ENCODE results near the gene LRRC74A.

LRRC74A gene
- 0 reads per million in 3 donors for total RNA-seq

DNA sequence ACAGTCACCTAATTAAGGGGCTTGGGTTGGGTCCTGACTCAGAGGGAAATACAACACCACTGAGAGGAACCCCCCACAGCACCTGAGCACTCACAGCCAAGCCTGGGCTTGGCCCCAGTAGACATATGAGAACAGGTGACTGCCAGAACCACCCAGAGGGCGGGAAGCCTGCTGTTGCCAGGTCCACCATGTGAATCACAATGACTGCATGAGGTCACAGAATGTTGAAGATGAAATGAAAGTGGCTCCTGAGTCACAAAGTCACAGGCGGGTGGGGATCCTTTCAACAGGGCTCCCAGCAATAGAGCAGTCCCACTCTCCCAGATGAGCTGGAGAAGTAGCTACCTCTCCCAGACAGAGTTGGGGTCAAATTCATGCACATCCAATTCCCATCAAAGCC lies at the start of gene LRRC74A:
LRRC74A (plus strand) TSS at position 287 of the 400 bp plus-strand sequence. CDS start 290 bp downstream, outside the sequence.
- no peaks in the 10 kb centered on the region for H3K9me3 ChIP-seq (ENCODE audit: control insufficient read depth, low read length)
- H3K36me3 ChIP-seq (ENCODE audit: control insufficient read depth, insufficient read depth, low read length), result no peaks in the 10 kb centered on the region
- no peaks in the 10 kb centered on the region for H3K4me1 ChIP-seq (ENCODE audit: control insufficient read depth, insufficient read depth, low read length, poor library complexity, severe bottlenecking)
- no peak within 1 kb of the TSS for H3K4me3 ChIP-seq (ENCODE audit: insufficient read depth, low read depth, low read length, poor library complexity, severe bottlenecking)
- DNase-seq, result no peak
- no peak within 1 kb of the TSS for H3K27ac ChIP-seq (ENCODE audit: insufficient read depth, low read length, poor library complexity, severe bottlenecking)
- H3K27me3 ChIP-seq (replicated peaks; ENCODE audit: control insufficient read depth, insufficient read depth, low read length, poor library complexity, severe bottlenecking), result no peaks in the 10 kb centered on the region

DNA sequence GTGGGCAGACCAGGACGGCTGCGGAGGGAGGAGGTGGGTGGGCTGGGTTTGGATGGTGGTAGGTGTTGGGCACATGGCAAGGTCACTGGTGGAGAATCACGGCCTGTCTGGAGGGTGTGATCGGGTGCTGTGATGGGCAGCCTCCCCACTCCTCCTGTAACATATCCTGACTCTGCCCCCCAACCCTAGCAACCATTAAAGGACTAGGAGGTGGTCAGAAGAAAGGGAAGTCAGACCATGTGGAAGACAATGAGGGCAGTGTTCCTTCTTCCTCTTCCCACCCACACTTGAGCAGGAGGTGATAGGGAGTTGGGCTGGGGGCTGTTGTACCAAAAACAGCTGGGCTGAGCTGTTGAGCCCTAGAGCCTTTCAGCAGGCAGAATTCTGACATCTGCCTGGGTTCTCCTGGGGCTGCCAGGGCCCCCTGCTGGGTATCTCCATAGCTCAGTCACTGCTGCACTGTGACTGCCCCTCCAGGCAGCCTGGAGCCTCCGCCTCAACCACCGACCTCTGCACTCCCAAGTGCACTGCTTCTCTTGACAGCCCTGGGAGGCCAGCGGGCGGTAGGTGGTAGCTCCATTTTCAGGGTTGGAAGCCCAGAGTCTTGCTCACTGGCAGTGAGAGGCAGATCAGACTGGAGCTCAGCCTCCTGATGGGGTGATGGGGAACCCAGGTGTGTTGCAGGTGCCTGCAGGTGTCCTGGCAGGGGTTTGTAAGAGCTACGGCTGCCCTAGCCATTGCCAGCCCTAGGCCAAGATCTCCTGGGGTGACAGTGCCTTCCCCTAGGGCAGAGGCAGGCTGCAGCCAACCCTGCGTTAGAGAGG lies 49.6 kb upstream of the LRRC74A start:
- DNase-seq, result no peak
- H3K4me3 ChIP-seq (ENCODE audit: insufficient read depth, low read depth, low read length, poor library complexity, severe bottlenecking), result no peak overlapping the region

DNA sequence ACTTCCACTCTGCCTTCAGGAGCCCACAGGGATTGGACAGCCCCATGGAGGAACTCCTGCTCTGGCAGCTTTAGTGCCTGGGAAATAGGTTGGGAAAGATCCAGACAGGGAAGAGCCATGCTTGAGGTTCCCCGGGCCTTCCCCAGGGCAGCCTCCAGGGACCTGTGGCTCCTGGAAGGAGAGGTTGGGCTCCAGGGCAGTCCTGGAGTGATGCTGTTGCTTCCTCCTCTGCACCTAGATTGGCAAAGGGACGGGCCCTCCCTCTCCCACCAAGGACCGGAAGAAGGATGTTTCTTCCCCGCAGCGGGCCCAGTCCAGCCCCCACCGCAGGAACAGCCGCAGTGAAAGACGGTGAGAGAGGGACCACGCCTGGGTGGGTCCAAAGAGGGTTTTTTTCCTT lies 48.5 kb upstream of the LRRC74A start:
- no peak overlapping the region for H3K27ac ChIP-seq (ENCODE audit: insufficient read depth, low read length, poor library complexity, severe bottlenecking)
- DNase-seq, result no peak
- peaks cover 7% of the 10 kb centered on the region for H3K36me3 ChIP-seq (ENCODE audit: control insufficient read depth, insufficient read depth, low read length)
- no peak overlapping the region for H3K4me3 ChIP-seq (ENCODE audit: insufficient read depth, low read depth, low read length, poor library complexity, severe bottlenecking)
- H3K9me3 ChIP-seq (ENCODE audit: control insufficient read depth, low read length), result no peaks in the 10 kb centered on the region
- H3K27me3 ChIP-seq (replicated peaks; ENCODE audit: control insufficient read depth, insufficient read depth, low read length, poor library complexity, severe bottlenecking), result no peaks in the 10 kb centered on the region
- no peaks in the 10 kb centered on the region for H3K4me1 ChIP-seq (ENCODE audit: control insufficient read depth, insufficient read depth, low read length, poor library complexity, severe bottlenecking)

More for the DNA sequence above, 49.6 kb upstream of the LRRC74A start:
- Histone ChIP-seq H3K4me1 (ENCODE audit: control insufficient read depth, insufficient read depth, low read length, poor library complexity, severe bottlenecking) (no peaks in the 10 kb centered on the region), H3K9me3 (ENCODE audit: control insufficient read depth, low read length) (no peaks in the 10 kb centered on the region), H3K27me3 (replicated peaks; ENCODE audit: control insufficient read depth, insufficient read depth, low read length, poor library complexity, severe bottlenecking) (no peaks in the 10 kb centered on the region), H3K27ac (ENCODE audit: insufficient read depth, low read length, poor library complexity, severe bottlenecking) (no peak overlapping the region), H3K36me3 (ENCODE audit: control insufficient read depth, insufficient read depth, low read length) (no peaks in the 10 kb centered on the region)

DNA sequence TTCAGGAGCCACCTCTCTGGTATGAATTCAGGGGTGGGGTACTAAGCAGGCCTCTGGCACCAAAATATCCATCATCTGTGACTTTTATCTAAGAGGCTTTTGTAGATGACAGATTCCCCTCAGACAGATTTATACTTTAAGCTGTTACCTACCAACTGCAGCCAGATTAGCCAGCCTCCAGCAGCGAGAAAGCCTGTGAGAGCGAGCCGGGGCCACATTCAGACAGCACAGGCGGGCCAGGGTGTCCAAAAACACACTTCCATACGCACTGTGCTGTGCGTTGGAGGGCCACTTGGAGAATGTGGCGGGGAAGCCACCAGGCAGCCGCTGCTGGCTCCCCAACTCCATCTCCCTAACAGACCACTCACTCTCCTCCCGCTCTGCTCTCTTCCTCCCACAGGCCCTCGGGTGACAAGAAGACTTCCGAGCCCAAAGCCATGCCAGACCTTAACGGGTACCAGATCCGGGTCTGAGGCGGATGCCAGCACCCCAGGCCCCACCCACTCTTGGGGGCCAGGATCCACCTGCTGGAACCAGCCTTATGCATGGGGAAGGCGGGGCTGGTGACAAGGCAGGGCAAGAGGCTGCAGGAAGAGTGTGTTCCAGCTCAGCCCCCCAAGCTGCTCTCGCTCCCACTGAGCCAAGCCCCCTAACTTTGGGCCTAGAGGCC lies 47.5 kb upstream of the LRRC74A start:
- no peak overlapping the region for H3K27ac ChIP-seq (ENCODE audit: insufficient read depth, low read length, poor library complexity, severe bottlenecking)
- H3K9me3 ChIP-seq (ENCODE audit: control insufficient read depth, low read length), result no peaks in the 10 kb centered on the region
- DNase-seq, result no peak
- H3K4me3 ChIP-seq (ENCODE audit: insufficient read depth, low read depth, low read length, poor library complexity, severe bottlenecking), result no peak overlapping the region
- no peaks in the 10 kb centered on the region for H3K4me1 ChIP-seq (ENCODE audit: control insufficient read depth, insufficient read depth, low read length, poor library complexity, severe bottlenecking)
- no peaks in the 10 kb centered on the region for H3K27me3 ChIP-seq (replicated peaks; ENCODE audit: control insufficient read depth, insufficient read depth, low read length, poor library complexity, severe bottlenecking)
- H3K36me3 ChIP-seq (ENCODE audit: control insufficient read depth, insufficient read depth, low read length), result peaks cover 7% of the 10 kb centered on the region

DNA sequence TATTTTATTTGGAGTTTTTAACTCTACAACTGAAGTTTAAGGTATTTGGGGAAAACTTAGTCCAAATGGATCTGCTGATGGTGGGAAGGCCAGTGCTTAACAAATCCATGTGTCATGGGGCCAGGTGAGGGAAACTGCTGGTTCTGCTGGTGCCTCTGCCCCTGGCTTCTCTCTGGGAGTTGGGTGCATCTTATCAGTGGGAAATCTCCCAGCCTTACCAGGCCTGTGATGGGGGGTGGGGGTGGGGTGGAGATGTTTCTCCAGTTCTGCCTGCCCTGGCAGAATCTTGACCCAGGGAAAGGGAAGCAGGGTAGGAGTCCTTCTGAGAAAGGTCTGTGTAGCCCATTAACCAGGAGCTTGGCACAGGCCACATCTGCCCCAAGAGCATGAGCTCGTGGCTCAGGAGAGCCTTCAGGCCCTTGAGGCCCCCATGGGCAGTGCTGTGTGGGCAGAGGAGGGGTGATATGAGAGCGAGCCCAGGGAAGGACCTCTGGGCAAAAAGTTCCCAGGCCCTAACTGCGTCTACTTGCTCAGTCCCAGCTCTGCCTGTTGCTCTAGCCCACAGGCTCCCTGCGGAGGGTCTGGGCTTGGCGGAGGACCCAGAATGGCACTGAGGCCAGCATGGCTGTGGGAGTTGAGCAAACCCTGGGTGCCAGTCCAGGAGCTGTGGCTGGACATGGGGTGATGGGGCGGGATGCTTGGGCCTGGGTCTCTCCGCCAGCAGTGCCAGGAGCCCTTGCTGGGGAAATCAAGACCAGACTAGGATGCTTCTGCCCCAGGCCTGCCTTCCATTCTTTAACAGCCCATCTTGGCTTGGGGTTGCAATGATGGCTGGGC lies 46.8 kb upstream of the LRRC74A start:
- Histone ChIP-seq H3K27me3 (replicated peaks; ENCODE audit: control insufficient read depth, insufficient read depth, low read length, poor library complexity, severe bottlenecking) (no peaks in the 10 kb centered on the region), H3K4me3 (ENCODE audit: insufficient read depth, low read depth, low read length, poor library complexity, severe bottlenecking) (no peak overlapping the region), H3K27ac (ENCODE audit: insufficient read depth, low read length, poor library complexity, severe bottlenecking) (no peak overlapping the region), H3K9me3 (ENCODE audit: control insufficient read depth, low read length) (no peaks in the 10 kb centered on the region), H3K4me1 (ENCODE audit: control insufficient read depth, insufficient read depth, low read length, poor library complexity, severe bottlenecking) (no peaks in the 10 kb centered on the region), H3K36me3 (ENCODE audit: control insufficient read depth, insufficient read depth, low read length) (peaks cover 7% of the 10 kb centered on the region)
- DNase-seq, result no peak

DNA sequence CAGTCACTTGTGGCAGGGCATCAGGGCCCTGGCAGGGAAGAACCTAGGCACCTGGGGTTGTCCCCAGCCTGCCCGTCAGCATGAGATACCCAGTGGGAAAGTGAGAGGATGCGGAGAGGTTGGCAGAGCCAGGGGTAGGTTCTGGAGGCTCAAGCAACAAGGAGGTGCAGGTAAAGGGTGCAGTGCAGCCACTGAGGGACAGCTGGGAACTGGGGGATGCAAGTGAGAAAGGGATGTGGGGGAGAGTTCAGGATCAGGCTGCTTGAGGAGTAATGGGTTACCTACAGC lies 46.2 kb upstream of the LRRC74A start:
- Histone ChIP-seq H3K4me3 (ENCODE audit: insufficient read depth, low read depth, low read length, poor library complexity, severe bottlenecking) (no peak overlapping the region), H3K27ac (ENCODE audit: insufficient read depth, low read length, poor library complexity, severe bottlenecking) (no peak overlapping the region), H3K27me3 (replicated peaks; ENCODE audit: control insufficient read depth, insufficient read depth, low read length, poor library complexity, severe bottlenecking) (no peaks in the 10 kb centered on the region), H3K9me3 (ENCODE audit: control insufficient read depth, low read length) (no peaks in the 10 kb centered on the region), H3K4me1 (ENCODE audit: control insufficient read depth, insufficient read depth, low read length, poor library complexity, severe bottlenecking) (no peaks in the 10 kb centered on the region), H3K36me3 (ENCODE audit: control insufficient read depth, insufficient read depth, low read length) (peaks cover 7% of the 10 kb centered on the region)
- no peak for DNase-seq

DNA sequence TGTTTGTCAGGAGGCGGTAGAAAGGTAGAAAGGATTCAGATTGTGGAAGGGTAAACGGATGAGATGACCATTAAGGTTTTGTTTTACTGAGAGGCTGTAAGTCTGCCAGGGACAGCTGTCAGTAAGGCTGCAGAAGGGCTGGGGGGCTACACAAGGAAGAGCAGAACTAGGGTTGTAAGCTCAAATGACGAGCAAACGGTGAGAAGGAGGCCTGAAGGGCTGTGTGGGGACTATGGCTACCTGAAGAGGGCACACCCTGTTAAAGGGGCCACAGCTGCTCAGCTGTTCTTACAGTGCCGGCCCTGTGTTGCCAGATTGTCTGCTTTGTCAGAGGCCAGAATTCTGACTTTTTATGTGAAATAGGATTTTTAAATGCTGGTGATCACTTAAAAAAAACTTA lies 45.8 kb upstream of the LRRC74A start:
- no peaks in the 10 kb centered on the region for H3K9me3 ChIP-seq (ENCODE audit: control insufficient read depth, low read length)
- no peak overlapping the region for H3K4me3 ChIP-seq (ENCODE audit: insufficient read depth, low read depth, low read length, poor library complexity, severe bottlenecking)
- H3K27ac ChIP-seq (ENCODE audit: insufficient read depth, low read length, poor library complexity, severe bottlenecking), result no peak overlapping the region
- H3K4me1 ChIP-seq (ENCODE audit: control insufficient read depth, insufficient read depth, low read length, poor library complexity, severe bottlenecking), result no peaks in the 10 kb centered on the region
- H3K27me3 ChIP-seq (replicated peaks; ENCODE audit: control insufficient read depth, insufficient read depth, low read length, poor library complexity, severe bottlenecking), result no peaks in the 10 kb centered on the region
- peaks cover 7% of the 10 kb centered on the region for H3K36me3 ChIP-seq (ENCODE audit: control insufficient read depth, insufficient read depth, low read length)
- DNase-seq, result no peak

DNA sequence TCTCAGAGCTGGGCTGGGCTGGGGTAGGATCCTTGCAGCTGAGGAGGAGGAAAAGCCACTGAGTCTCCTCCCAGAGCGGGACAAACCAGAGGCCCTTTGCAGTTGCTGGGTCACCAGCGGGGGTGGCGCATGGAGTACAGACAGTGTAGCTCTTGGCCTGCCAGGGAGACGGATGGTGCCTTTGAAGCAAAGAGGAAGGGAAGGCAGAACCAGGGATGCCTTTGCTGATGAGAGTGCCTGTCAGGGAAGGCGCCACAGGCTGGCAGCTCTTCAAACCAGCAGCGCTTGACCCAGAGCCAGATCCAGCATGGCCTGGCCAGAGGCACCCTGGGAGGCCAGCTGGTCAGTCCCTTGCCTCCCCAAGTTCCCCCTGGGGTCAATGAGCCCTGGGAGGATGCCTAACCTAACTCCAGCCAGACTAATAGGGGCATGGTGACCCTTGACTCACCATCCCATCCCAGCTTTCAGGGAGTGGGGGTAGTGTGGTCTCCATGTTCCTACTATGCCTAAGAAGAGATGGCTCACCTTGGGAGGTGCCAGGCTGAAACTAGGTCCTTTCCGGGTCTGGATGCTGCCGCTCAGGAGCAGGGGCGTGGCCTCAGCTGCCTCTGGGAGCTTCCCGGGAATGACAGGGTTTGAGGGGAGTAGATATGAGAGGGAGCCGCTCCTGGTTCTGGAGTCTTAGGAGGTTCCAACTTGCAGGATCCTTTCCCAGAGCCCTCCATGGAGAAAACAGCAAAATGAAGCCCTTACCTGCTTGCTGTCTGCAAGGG lies 45.1 kb upstream of the LRRC74A start:
- no peak overlapping the region for H3K4me3 ChIP-seq (ENCODE audit: insufficient read depth, low read depth, low read length, poor library complexity, severe bottlenecking)
- H3K36me3 ChIP-seq (ENCODE audit: control insufficient read depth, insufficient read depth, low read length), result peaks cover 11% of the 10 kb centered on the region
- no peak for DNase-seq
- H3K9me3 ChIP-seq (ENCODE audit: control insufficient read depth, low read length), result no peaks in the 10 kb centered on the region
- H3K27ac ChIP-seq (ENCODE audit: insufficient read depth, low read length, poor library complexity, severe bottlenecking), result no peak overlapping the region
- no peaks in the 10 kb centered on the region for H3K27me3 ChIP-seq (replicated peaks; ENCODE audit: control insufficient read depth, insufficient read depth, low read length, poor library complexity, severe bottlenecking)
- no peaks in the 10 kb centered on the region for H3K4me1 ChIP-seq (ENCODE audit: control insufficient read depth, insufficient read depth, low read length, poor library complexity, severe bottlenecking)

DNA sequence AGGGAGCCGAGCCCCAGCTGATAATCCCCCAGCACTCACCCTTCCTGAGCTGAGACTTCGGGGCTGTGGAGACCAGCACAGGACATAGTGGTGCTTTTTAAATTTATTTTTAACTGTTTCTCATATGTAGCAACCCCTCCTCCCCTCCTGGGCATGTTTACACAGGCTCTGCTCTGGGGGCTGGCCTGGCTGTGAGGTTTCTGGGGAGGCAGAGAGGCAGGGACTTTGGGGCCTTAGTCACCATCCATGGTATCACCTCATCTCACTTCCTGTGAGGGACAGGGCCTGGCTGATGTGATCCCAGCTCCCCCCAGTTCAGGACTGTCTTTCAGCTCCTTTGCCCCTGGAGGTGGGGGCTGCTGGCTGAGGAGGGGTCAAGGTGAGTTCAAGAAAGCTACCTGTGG lies 44.6 kb upstream of the LRRC74A start:
- Histone ChIP-seq H3K27me3 (replicated peaks; ENCODE audit: control insufficient read depth, insufficient read depth, low read length, poor library complexity, severe bottlenecking) (no peaks in the 10 kb centered on the region), H3K27ac (ENCODE audit: insufficient read depth, low read length, poor library complexity, severe bottlenecking) (no peak overlapping the region), H3K4me3 (ENCODE audit: insufficient read depth, low read depth, low read length, poor library complexity, severe bottlenecking) (no peak overlapping the region), H3K4me1 (ENCODE audit: control insufficient read depth, insufficient read depth, low read length, poor library complexity, severe bottlenecking) (no peaks in the 10 kb centered on the region), H3K36me3 (ENCODE audit: control insufficient read depth, insufficient read depth, low read length) (peaks cover 11% of the 10 kb centered on the region), H3K9me3 (ENCODE audit: control insufficient read depth, low read length) (no peaks in the 10 kb centered on the region)
- DNase-seq, result no peak
